OCI-LY1 (cell line): ENCODE measurements around the gene CHRM5.

ENCODE experiments used
- H2AFZ ChIP-seq: fragments of 200-600 bp; sonication (generic), shearing (Covaris generic); 2 replicates; pipeline ENCODE4 v1.6.0; 2014; ENCODE audit warnings: antibody characterized with exemption, mild to moderate bottlenecking, low read length
- H3F3A ChIP-seq: fragments of 200-600 bp; sonication (generic), shearing (Covaris generic); 2 replicates; pipeline ENCODE4 v1.6.0; 2014; ENCODE audit warnings: mild to moderate bottlenecking, antibody characterized with exemption, low read length, moderate library complexity; ENCODE audit not compliant: insufficient read depth
- H3K27ac ChIP-seq: fragments of 200-600 bp; sonication (generic); 2 replicates; pipeline ENCODE4 v1.5.1; 2014; ENCODE audit warnings: low read length, mixed run types, mild to moderate bottlenecking, low read depth; ENCODE audit not compliant: poor library complexity, severe bottlenecking
- H3K27me3 ChIP-seq: fragments of 200-600 bp; sonication (generic); 2 replicates; pipeline ENCODE4 v1.6.0; 2014; ENCODE audit warnings: antibody characterized with exemption, mild to moderate bottlenecking, low read length, moderate library complexity; ENCODE audit not compliant: insufficient read depth
- H3K36me3 ChIP-seq: fragments of 200-600 bp; sonication (generic); 2 replicates; pipeline ENCODE4 v1.6.1; 2014; ENCODE audit warnings: mild to moderate bottlenecking, antibody characterized with exemption, low read length, moderate library complexity, mixed read lengths; ENCODE audit not compliant: insufficient read depth
- H3K4me1 ChIP-seq: fragments of 200-600 bp; sonication (generic); 2 replicates; pipeline ENCODE4 v1.5.1; 2014; ENCODE audit warnings: mild to moderate bottlenecking, low read length, moderate library complexity; ENCODE audit not compliant: insufficient read depth, severe bottlenecking
- H3K4me2 ChIP-seq: fragments of 200-600 bp; sonication (generic), shearing (Covaris generic); 2 replicates; pipeline ENCODE4 v1.6.1; 2014; ENCODE audit warnings: low read length
- H3K4me3 ChIP-seq: fragments of 200-600 bp; sonication (generic); 2 replicates; pipeline ENCODE4 v1.5.1; 2014; ENCODE audit warnings: low read length, low read depth, mild to moderate bottlenecking, mixed read lengths; ENCODE audit not compliant: poor library complexity, severe bottlenecking
- H3K79me2 ChIP-seq: fragments of 200-600 bp; shearing (Covaris generic); 2 replicates; pipeline ENCODE4 v1.6.1; 2016; ENCODE audit warnings: mixed run types, low read length, mixed read lengths; ENCODE audit not compliant: insufficient read depth
- H3K9ac ChIP-seq: fragments of 200-600 bp; sonication (generic), shearing (Covaris generic); 2 replicates; pipeline ENCODE4 v1.6.1; 2014; ENCODE audit warnings: mild to moderate bottlenecking, low read length, mixed read lengths
- H3K9me2 ChIP-seq: fragments of 200-600 bp; sonication (generic), shearing (Covaris generic); 2 replicates; pipeline ENCODE4 v1.6.1; 2014; ENCODE audit warnings: low read depth, mild to moderate bottlenecking, low read length, mixed read lengths
- H3K9me3 ChIP-seq: fragments of 200-600 bp; shearing (Covaris generic); 2 replicates; pipeline ENCODE4 v1.6.1; 2014; ENCODE audit warnings: low read length, mixed read lengths
- H4K20me1 ChIP-seq: fragments of 200-600 bp; sonication (generic), shearing (Covaris generic); 2 replicates; pipeline ENCODE4 v1.6.0; 2016; ENCODE audit warnings: mild to moderate bottlenecking, low read length; ENCODE audit not compliant: insufficient read depth
- EZH2 ChIP-seq: fragments of 200-600 bp; sonication (generic), shearing (Covaris generic); IDR thresholded peaks from 2 replicates; pipeline ENCODE4 v1.8.0; 2017; ENCODE audit warnings: borderline replicate concordance, mixed run types, mild to moderate bottlenecking, antibody characterized with exemption, low read length, moderate library complexity, mixed read lengths
- TF ChIP-seq, protein P1 (sequence below): fragments of 200-600 bp; sonication (generic), shearing (Covaris generic); IDR thresholded peaks from 2 replicates; pipeline ENCODE4 v1.5.1; 2017; ENCODE audit warnings: mild to moderate bottlenecking, antibody characterized with exemption, low read length, moderate library complexity, mixed read lengths

CHRM5 gene

DNA sequence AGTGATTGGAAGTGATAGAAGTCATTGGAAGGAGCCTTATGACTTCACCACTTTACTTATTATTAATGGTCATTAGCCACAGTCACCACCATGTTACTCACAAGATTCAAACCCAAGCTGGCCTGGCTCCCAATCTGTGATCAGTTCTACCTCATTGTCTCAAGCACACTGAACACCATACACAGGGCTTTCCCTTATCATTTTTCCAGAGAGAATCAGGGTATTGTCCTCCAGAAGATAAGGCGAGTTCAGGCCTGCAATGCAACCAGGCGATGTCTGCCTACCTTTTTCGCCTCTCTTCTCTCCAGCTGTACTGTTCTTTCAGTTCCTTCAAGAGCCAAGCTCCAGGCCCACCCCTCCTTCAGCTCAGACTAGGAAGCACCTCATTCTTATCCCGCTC, 108.5 kb downstream of the CHRM5 start:
- no peaks in the 10 kb centered on the region for H4K20me1 ChIP-seq
- no peak overlapping the region for H3K4me3 ChIP-seq
- H3K9me3 ChIP-seq, result no peaks in the 10 kb centered on the region
- TF ChIP-seq, protein P1, sequence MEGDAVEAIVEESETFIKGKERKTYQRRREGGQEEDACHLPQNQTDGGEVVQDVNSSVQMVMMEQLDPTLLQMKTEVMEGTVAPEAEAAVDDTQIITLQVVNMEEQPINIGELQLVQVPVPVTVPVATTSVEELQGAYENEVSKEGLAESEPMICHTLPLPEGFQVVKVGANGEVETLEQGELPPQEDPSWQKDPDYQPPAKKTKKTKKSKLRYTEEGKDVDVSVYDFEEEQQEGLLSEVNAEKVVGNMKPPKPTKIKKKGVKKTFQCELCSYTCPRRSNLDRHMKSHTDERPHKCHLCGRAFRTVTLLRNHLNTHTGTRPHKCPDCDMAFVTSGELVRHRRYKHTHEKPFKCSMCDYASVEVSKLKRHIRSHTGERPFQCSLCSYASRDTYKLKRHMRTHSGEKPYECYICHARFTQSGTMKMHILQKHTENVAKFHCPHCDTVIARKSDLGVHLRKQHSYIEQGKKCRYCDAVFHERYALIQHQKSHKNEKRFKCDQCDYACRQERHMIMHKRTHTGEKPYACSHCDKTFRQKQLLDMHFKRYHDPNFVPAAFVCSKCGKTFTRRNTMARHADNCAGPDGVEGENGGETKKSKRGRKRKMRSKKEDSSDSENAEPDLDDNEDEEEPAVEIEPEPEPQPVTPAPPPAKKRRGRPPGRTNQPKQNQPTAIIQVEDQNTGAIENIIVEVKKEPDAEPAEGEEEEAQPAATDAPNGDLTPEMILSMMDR, result no peak
- no peak for TF ChIP-seq EZH2
- H3K9me2 ChIP-seq, result no peaks in the 10 kb centered on the region
- H3K79me2 ChIP-seq, result no peaks in the 10 kb centered on the region
- no peaks in the 10 kb centered on the region for H3K36me3 ChIP-seq
- H3K4me1 ChIP-seq, result no peaks in the 10 kb centered on the region
- no peak overlapping the region for H3K9ac ChIP-seq
- no peaks in the 10 kb centered on the region for H3F3A ChIP-seq
- no peaks in the 10 kb centered on the region for H3K27me3 ChIP-seq
- H2AFZ ChIP-seq, result no peak overlapping the region
- H3K4me2 ChIP-seq, result no peak overlapping the region
- H3K27ac ChIP-seq, result no peak overlapping the region

DNA sequence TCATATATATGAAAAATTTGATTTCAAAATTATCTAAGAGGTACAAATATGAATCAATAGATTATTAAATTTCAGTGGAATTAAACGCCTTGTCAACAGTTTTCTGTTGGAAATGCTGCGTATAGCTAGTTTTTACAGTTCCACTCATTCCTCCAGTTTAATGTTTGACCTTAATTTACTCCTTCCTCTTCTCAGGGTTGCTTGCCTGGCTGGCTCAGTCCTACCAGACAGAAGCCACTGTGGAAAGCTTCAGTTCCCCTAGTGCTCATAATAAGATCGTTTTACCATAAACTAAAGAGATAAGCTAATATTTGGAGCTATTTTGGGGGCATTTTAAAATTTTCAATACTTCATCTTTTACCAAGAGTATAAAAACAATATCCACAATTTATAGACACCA, 110.6 kb downstream of the CHRM5 start:
- H3F3A ChIP-seq, result no peaks in the 10 kb centered on the region
- H3K79me2 ChIP-seq, result no peaks in the 10 kb centered on the region
- peaks cover 6% of the 10 kb centered on the region; the same call in 1 of the 2 replicates for H3K36me3 ChIP-seq
- H3K27me3 ChIP-seq, result no peaks in the 10 kb centered on the region
- H3K9ac ChIP-seq, result no peak overlapping the region
- no peak overlapping the region for H3K27ac ChIP-seq
- H3K9me3 ChIP-seq, result no peaks in the 10 kb centered on the region
- H2AFZ ChIP-seq, result no peak overlapping the region
- H3K9me2 ChIP-seq, result no peaks in the 10 kb centered on the region
- TF ChIP-seq, protein P1, result no peak
- no peak for TF ChIP-seq EZH2
- no peaks in the 10 kb centered on the region for H4K20me1 ChIP-seq
- no peak overlapping the region for H3K4me2 ChIP-seq
- no peak overlapping the region for H3K4me3 ChIP-seq
- no peaks in the 10 kb centered on the region for H3K4me1 ChIP-seq

DNA sequence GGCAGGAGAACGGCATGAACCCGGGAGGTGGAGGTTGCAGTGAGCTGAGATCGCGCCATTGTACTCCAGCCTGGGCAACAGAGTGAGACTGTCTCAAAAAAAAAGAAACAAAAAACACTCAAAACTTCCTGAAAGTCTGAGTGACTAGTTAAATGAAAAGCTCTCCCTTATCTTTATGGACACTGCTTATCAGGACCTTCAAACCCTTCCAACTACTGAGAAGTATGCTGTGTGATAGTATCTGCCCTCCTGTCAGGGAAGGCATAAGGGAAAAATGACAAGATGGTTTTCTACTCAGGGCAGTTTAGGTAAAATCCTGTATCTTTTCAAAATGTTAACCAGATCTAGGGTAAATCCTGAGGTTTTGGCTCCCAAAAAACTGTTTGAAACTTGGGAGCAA, 111.6 kb downstream of the CHRM5 start:
- H3K27me3 ChIP-seq, result no peaks in the 10 kb centered on the region
- no peak overlapping the region for H3K4me2 ChIP-seq
- H3K9me3 ChIP-seq, result no peaks in the 10 kb centered on the region
- no peaks in the 10 kb centered on the region for H3K9me2 ChIP-seq
- no peak overlapping the region for H3K4me3 ChIP-seq
- H3K9ac ChIP-seq, result no peak overlapping the region
- H3K27ac ChIP-seq, result no peak overlapping the region
- no peak for TF ChIP-seq EZH2
- TF ChIP-seq, protein P1, result no peak
- peaks cover 13% of the 10 kb centered on the region for H3K36me3 ChIP-seq
- no peaks in the 10 kb centered on the region for H3K4me1 ChIP-seq
- no peaks in the 10 kb centered on the region for H4K20me1 ChIP-seq
- no peak overlapping the region for H2AFZ ChIP-seq
- no peaks in the 10 kb centered on the region for H3K79me2 ChIP-seq
- no peaks in the 10 kb centered on the region for H3F3A ChIP-seq
